ENCODE measurements around the gene DPYD.

Gene DPYD

DNA sequence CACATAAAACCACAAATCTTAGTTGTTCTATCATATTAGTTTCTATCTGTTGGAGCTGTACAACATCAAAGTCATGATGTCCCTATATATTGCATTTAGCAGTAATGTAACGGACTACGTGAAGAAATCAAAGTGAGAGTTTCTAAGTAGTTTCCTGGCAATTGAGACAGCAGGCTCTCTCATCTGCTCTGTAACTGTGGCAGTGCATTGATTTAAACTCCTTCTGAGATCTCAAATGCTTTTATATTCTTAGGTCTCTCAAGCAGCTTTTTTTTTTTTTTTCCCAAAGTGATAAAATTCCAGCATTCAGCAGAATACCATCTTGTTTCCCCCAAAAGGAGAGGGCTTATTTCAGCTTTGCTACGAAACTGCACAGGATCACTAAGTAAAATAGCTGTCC lies 719.2 kb downstream of the DPYD start:
- Histone ChIP-seq H3K4me1 (ENCODE audit: control insufficient read depth in 1 of 2, insufficient read depth in 2 of 2, low read length in 2 of 2) (peaks cover 0 to 8% of the 10 kb centered on the region in 2 donors), H3K4me3 (ENCODE audit: low read depth in 1 of 2, low read length in 2 of 2) (no peak overlapping the region), H3K9me3 (ENCODE audit: control insufficient read depth in 1 of 2, low read length in 2 of 2) (no peaks in the 10 kb centered on the region), H3K36me3 (ENCODE audit: control insufficient read depth in 1 of 2, insufficient read depth in 2 of 2, low read length in 2 of 2) (no peaks in the 10 kb centered on the region), H3K27me3 (ENCODE audit: low read depth, low read length) (no peaks in the 10 kb centered on the region), H3K27ac (ENCODE audit: low read length) (no peak overlapping the region)

DNA sequence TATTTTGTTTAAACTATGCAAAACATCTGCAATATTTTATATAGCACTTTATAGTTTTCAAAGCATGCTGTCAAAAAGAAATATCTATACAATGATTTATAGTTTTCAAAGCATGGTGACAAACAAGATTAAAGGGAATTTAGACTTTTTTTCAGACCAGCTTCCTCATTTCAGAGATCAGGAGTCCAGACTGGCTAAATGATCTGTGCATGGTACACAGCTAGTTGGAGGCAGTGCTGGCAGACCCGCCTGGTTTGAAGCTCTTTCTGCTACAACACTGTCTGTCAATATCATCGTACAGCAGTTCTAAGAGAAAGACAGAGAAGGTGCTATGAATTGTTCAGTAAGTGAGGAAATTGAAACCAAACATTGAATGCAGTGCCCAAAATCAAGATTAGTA lies 720.2 kb downstream of the DPYD start:
- no peak overlapping the region for H3K27ac ChIP-seq (ENCODE audit: low read length)
- H3K4me1 ChIP-seq (ENCODE audit: control insufficient read depth in 1 of 2, insufficient read depth in 2 of 2, low read length in 2 of 2) = peaks cover 0 to 8% of the 10 kb centered on the region in 2 donors
- no peaks in the 10 kb centered on the region for H3K9me3 ChIP-seq (ENCODE audit: control insufficient read depth in 1 of 2, low read length in 2 of 2)
- H3K36me3 ChIP-seq (ENCODE audit: control insufficient read depth in 1 of 2, insufficient read depth in 2 of 2, low read length in 2 of 2) = no peaks in the 10 kb centered on the region
- H3K27me3 ChIP-seq (ENCODE audit: low read depth, low read length) = no peaks in the 10 kb centered on the region
- no peak overlapping the region for H3K4me3 ChIP-seq (ENCODE audit: low read depth in 1 of 2, low read length in 2 of 2)

GRCh38 chr1:97196825-97197516 lies 723.9 kb downstream of the DPYD start:
- no peaks in the 10 kb centered on the region for H3K9me3 ChIP-seq (ENCODE audit: control insufficient read depth in 1 of 2, low read length in 2 of 2)
- H3K4me1 ChIP-seq (ENCODE audit: control insufficient read depth in 1 of 2, insufficient read depth in 2 of 2, low read length in 2 of 2) = no peaks in the 10 kb centered on the region
- no peak overlapping the region for H3K27ac ChIP-seq (ENCODE audit: low read length)
- peaks cover 0 to 5% of the 10 kb centered on the region in 2 donors for H3K36me3 ChIP-seq (ENCODE audit: control insufficient read depth in 1 of 2, insufficient read depth in 2 of 2, low read length in 2 of 2)
- no peaks in the 10 kb centered on the region for H3K27me3 ChIP-seq (ENCODE audit: low read depth, low read length)
- no peak overlapping the region for H3K4me3 ChIP-seq (ENCODE audit: low read depth in 1 of 2, low read length in 2 of 2)

DNA sequence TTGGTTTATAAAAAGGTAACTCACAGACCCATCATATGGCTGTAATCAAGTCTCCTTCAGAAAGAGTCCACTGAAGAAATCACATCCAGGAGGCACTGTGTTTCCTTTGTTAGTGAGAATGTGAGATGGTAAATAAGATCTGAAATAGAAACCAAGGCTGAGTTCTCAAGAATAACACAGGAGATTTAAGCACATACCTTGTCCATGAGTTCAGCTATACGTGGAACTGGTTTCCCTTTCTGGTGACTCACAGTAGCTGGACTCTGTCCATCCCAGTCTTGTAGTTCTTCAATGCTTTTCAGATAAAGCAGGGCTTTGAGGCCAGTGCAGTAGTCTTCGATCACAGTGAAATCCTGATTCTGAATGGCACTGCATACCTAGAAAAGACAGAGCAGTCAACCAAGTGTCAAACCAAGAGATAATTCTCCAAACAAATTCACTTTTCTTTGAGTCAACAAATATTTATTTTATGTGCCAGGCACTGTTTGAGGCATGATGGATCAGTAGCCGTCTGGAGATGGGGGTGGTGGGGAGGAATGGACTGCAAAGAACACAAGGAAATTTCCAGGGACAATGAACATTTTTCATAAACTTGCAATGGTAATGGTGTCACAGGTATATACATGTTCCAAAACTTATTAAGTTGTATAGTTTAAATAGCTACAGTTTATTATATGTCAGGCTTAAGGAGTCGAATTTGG lies 727.8 kb downstream of the DPYD start:
- Histone ChIP-seq H3K9me3 (ENCODE audit: control insufficient read depth in 1 of 2, low read length in 2 of 2) (no peaks in the 10 kb centered on the region), H3K27me3 (ENCODE audit: low read depth, low read length) (no peaks in the 10 kb centered on the region), H3K4me1 (ENCODE audit: control insufficient read depth in 1 of 2, insufficient read depth in 2 of 2, low read length in 2 of 2) (no peaks in the 10 kb centered on the region), H3K36me3 (ENCODE audit: control insufficient read depth in 1 of 2, insufficient read depth in 2 of 2, low read length in 2 of 2) (peaks cover 5% of the 10 kb centered on the region in 2 donors), H3K4me3 (ENCODE audit: low read depth in 1 of 2, low read length in 2 of 2) (no peak overlapping the region), H3K27ac (ENCODE audit: low read length) (no peak overlapping the region)

DNA sequence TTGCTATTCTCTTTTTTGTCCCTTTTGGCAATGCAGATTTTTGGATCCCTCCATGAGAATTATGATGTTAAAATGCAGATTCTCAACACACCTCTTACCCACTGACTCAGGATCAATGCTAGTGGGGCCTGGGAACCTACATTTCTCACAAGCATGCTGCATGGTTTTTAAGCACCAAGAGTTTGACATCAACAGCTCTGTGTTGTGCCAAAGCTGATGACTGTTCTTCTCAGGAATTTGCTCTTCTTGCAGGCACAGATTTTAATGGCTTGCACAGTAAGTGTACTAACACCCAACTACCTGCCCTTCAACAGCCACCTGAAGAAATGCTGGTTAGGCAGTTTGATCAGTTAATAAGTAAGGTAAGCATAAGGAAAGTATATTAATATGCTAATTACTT lies 730.5 kb downstream of the DPYD start:
- Histone ChIP-seq H3K9me3 (ENCODE audit: control insufficient read depth in 1 of 2, low read length in 2 of 2) (no peaks in the 10 kb centered on the region), H3K36me3 (ENCODE audit: control insufficient read depth in 1 of 2, insufficient read depth in 2 of 2, low read length in 2 of 2) (peaks cover 5% of the 10 kb centered on the region in 2 donors), H3K27me3 (ENCODE audit: low read depth, low read length) (no peaks in the 10 kb centered on the region), H3K4me1 (ENCODE audit: control insufficient read depth in 1 of 2, insufficient read depth in 2 of 2, low read length in 2 of 2) (no peaks in the 10 kb centered on the region), H3K4me3 (ENCODE audit: low read depth in 1 of 2, low read length in 2 of 2) (no peak overlapping the region), H3K27ac (ENCODE audit: low read length) (no peak overlapping the region)

DNA sequence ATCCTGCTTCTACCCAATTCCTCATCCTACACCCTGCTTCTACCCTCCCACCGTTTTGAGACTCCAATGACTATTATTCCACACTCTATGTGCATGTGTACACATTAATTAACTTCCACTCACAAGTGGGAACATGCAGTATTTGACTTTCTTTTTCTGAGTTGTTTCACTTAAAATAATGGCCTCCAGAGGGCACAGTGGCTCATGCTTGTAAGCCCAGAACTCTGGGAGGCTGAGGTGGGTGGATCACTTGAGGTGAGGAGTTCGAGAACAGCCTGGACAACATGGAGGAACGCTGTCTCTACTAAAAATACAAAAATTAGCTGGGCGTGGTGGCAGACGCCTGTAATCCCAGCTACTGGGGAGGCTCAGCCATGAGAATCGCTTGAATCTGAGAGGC lies 734.5 kb downstream of the DPYD start:
- no peaks in the 10 kb centered on the region for H3K27me3 ChIP-seq (ENCODE audit: low read depth, low read length)
- no peak overlapping the region for H3K27ac ChIP-seq (ENCODE audit: low read length)
- H3K4me3 ChIP-seq (ENCODE audit: low read depth in 1 of 2, low read length in 2 of 2) = no peak overlapping the region
- no peaks in the 10 kb centered on the region for H3K4me1 ChIP-seq (ENCODE audit: control insufficient read depth in 1 of 2, insufficient read depth in 2 of 2, low read length in 2 of 2)
- no peaks in the 10 kb centered on the region for H3K9me3 ChIP-seq (ENCODE audit: control insufficient read depth in 1 of 2, low read length in 2 of 2)
- H3K36me3 ChIP-seq (ENCODE audit: control insufficient read depth in 1 of 2, insufficient read depth in 2 of 2, low read length in 2 of 2) = peaks cover 0 to 5% of the 10 kb centered on the region in 2 donors

GRCh38 chr1:97174039-97174704 lies 746.7 kb downstream of the DPYD start:
- no peaks in the 10 kb centered on the region for H3K9me3 ChIP-seq (ENCODE audit: control insufficient read depth in 1 of 2, low read length in 2 of 2)
- peaks cover 0 to 4% of the 10 kb centered on the region in 2 donors for H3K36me3 ChIP-seq (ENCODE audit: control insufficient read depth in 1 of 2, insufficient read depth in 2 of 2, low read length in 2 of 2)
- H3K4me3 ChIP-seq (ENCODE audit: low read depth in 1 of 2, low read length in 2 of 2) = no peak overlapping the region
- H3K4me1 ChIP-seq (ENCODE audit: control insufficient read depth in 1 of 2, insufficient read depth in 2 of 2, low read length in 2 of 2) = no peaks in the 10 kb centered on the region
- H3K27me3 ChIP-seq (ENCODE audit: low read depth, low read length) = no peaks in the 10 kb centered on the region
- no peak overlapping the region for H3K27ac ChIP-seq (ENCODE audit: low read length)

DNA sequence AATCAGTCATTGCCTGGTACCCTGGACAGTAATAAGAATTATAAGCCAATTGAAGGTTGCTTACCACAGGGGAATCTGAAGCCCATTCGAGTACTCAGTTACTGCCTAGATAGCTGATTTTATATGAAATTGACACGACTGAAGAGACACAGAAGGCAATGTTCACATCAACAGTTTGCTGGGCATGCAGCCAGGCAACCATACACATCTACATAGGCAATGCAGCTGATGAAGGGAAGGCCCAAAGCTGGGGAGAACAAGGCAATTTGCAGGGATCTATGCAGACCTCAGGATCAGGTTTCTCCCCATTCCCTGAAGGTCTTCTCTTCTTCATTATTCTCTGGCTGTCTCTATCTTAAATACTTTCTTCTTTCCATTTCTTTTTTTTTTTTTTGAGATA lies 750.5 kb downstream of the DPYD start:
- no peaks in the 10 kb centered on the region for H3K9me3 ChIP-seq (ENCODE audit: control insufficient read depth in 1 of 2, low read length in 2 of 2)
- peaks cover 0 to 4% of the 10 kb centered on the region in 2 donors for H3K36me3 ChIP-seq (ENCODE audit: control insufficient read depth in 1 of 2, insufficient read depth in 2 of 2, low read length in 2 of 2)
- no peaks in the 10 kb centered on the region for H3K27me3 ChIP-seq (ENCODE audit: low read depth, low read length)
- no peak overlapping the region for H3K4me3 ChIP-seq (ENCODE audit: low read depth in 1 of 2, low read length in 2 of 2)
- H3K27ac ChIP-seq (ENCODE audit: low read length) = no peak overlapping the region
- H3K4me1 ChIP-seq (ENCODE audit: control insufficient read depth in 1 of 2, insufficient read depth in 2 of 2, low read length in 2 of 2) = no peaks in the 10 kb centered on the region

DNA sequence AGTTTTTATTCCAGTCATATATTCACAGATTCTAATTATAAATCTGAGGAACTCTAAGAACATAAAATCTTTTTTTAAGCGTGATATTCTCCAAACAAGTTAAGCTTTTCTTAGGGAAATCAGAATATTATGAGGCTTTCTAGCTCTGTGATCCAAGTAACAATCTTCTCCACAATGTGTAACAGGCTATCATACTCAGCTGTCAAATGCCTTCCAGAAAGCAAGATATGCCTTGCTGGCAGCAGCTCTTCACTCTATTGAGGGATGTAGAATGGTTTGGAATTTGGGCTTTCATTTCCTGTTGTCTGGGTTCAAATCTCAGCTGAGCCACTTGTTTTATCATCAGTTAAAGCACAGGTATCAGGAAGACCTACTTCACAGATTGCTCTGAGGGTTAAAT lies 752.8 kb downstream of the DPYD start:
- Histone ChIP-seq H3K9me3 (ENCODE audit: control insufficient read depth in 1 of 2, low read length in 2 of 2) (peaks cover 4 to 5% of the 10 kb centered on the region in 2 donors), H3K27me3 (ENCODE audit: low read depth, low read length) (no peaks in the 10 kb centered on the region), H3K4me1 (ENCODE audit: control insufficient read depth in 1 of 2, insufficient read depth in 2 of 2, low read length in 2 of 2) (no peaks in the 10 kb centered on the region), H3K27ac (ENCODE audit: low read length) (no peak overlapping the region), H3K36me3 (ENCODE audit: control insufficient read depth in 1 of 2, insufficient read depth in 2 of 2, low read length in 2 of 2) (peaks cover 0 to 4% of the 10 kb centered on the region in 2 donors), H3K4me3 (ENCODE audit: low read depth in 1 of 2, low read length in 2 of 2) (no peak overlapping the region)

DNA sequence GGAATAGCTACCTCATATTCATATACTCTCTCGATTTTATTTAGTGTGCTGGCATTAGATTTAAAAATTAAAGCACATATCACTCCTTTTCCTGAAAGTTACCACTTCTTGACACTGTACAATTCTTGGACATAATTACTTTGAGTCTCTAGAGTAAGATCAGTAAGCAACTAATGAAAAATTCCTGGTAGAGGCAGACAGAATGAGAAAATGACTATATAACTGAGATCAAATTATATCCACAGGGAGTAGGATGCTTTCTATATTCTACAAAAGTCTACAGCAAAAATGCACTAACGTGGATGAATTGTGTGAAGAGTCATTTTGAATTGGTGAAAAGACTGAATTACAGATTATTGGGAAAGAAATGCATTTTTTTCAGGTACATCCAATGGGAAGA lies 753.6 kb downstream of the DPYD start:
- peaks cover 4 to 5% of the 10 kb centered on the region in 2 donors for H3K9me3 ChIP-seq (ENCODE audit: control insufficient read depth in 1 of 2, low read length in 2 of 2)
- no peak overlapping the region for H3K4me3 ChIP-seq (ENCODE audit: low read depth in 1 of 2, low read length in 2 of 2)
- H3K4me1 ChIP-seq (ENCODE audit: control insufficient read depth in 1 of 2, insufficient read depth in 2 of 2, low read length in 2 of 2) = no peaks in the 10 kb centered on the region
- peaks cover 0 to 4% of the 10 kb centered on the region in 2 donors for H3K36me3 ChIP-seq (ENCODE audit: control insufficient read depth in 1 of 2, insufficient read depth in 2 of 2, low read length in 2 of 2)
- H3K27me3 ChIP-seq (ENCODE audit: low read depth, low read length) = no peaks in the 10 kb centered on the region
- H3K27ac ChIP-seq (ENCODE audit: low read length) = no peak overlapping the region

- H3K4me3 ChIP-seq (ENCODE audit: low read depth in 1 of 2, low read length in 2 of 2) = no peak overlapping the region
- peaks cover 4 to 5% of the 10 kb centered on the region in 2 donors for H3K9me3 ChIP-seq (ENCODE audit: control insufficient read depth in 1 of 2, low read length in 2 of 2)
- no peaks in the 10 kb centered on the region for H3K27me3 ChIP-seq (ENCODE audit: low read depth, low read length)
- peaks cover 0 to 4% of the 10 kb centered on the region in 2 donors for H3K36me3 ChIP-seq (ENCODE audit: control insufficient read depth in 1 of 2, insufficient read depth in 2 of 2, low read length in 2 of 2)
- H3K27ac ChIP-seq (ENCODE audit: low read length) = no peak overlapping the region
- no peaks in the 10 kb centered on the region for H3K4me1 ChIP-seq (ENCODE audit: control insufficient read depth in 1 of 2, insufficient read depth in 2 of 2, low read length in 2 of 2)
Measured at GRCh38 chr1:97166626-97167025, 754.2 kb downstream of the DPYD start.

Data from muscle layer of duodenum (tissue), 2 donors.